ENCODE data around the gene STARD3.

Gene STARD3

GRCh38 chr17:39650121-39650579 lies 13.2 kb downstream of the STARD3 start:
- no peak for TF ChIP-seq CTCF (IDR thresholded peaks at IDR 0.05)

- no peak for TF ChIP-seq CTCF (IDR thresholded peaks at IDR 0.05)
Observed at GRCh38 chr17:39651923-39652586, 15.1 kb downstream of the STARD3 start.

- no peak for TF ChIP-seq CTCF (IDR thresholded peaks at IDR 0.05)
Observed at GRCh38 chr17:39652587-39653315, 15.8 kb downstream of the STARD3 start.

- no peak for TF ChIP-seq CTCF (IDR thresholded peaks at IDR 0.05)
Observed at GRCh38 chr17:39653316-39653661, 16.3 kb downstream of the STARD3 start.

- peak; percentile 92 for TF ChIP-seq CTCF (IDR thresholded peaks at IDR 0.05)
Observed at GRCh38 chr17:39653662-39654331, 16.9 kb downstream of the STARD3 start.

- no peak for TF ChIP-seq CTCF (IDR thresholded peaks at IDR 0.05)
Observed at GRCh38 chr17:39655105-39655504, 18.2 kb downstream of the STARD3 start.

GRCh38 chr17:39658346-39658745 lies 21.4 kb downstream of the STARD3 start:
- TF ChIP-seq CTCF (IDR thresholded peaks at IDR 0.05), result no peak
